ENCODE results near the gene SLC5A8. TPM values are rescaled to one million over a fixed set of nuclear protein-coding genes. Genes with fewer than 3 reads are reported as not detected.

SLC5A8 gene
- not detected in 2 replicates for total RNA-seq

GRCh38 chr12:101209319-101210302 lies at the start of gene SLC5A8:
TSS of gene SLC5A8 (minus strand) at chr12:101210238. CDS start at chr12:101209848, 390 bp downstream.

Other genes starting within 250 kb of the SLC5A8 start
- 10.7 and 13.5 TPM in 2 replicates for gene UTP20, start 69.9 kb upstream of the SLC5A8 start, total RNA-seq
- 84.5 and 102 TPM in 2 replicates for gene ARL1, start 197.5 kb upstream of the SLC5A8 start, total RNA-seq